GDM1 (cell line): ENCODE measurements around the gene SPAG6.

Experiments
- DNase-seq: peaks from one replicate; lab custom pipeline; 2025; lab: John Stamatoyannopoulos, UW

Gene SPAG6

DNA sequence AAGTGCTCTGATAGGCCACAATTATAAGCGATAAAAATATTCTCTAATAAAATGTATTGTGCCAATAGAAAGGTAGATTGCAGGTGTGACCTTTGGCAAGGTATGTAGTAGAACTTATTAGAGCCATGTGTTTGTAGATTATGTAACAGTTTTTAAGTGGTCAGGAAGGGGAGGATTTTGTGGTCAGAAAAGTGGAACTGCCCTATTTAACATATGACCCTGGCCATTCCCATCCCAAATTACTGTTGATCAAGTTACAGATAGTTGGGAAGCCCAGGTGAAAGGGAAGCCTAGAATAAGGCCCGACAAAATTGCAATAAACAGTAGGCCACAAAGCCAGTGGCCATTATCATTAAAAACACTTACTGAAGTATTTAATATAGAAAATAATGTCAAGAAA lies 89.2 kb downstream of the SPAG6 start:
- DNase-seq = no peak

DNA sequence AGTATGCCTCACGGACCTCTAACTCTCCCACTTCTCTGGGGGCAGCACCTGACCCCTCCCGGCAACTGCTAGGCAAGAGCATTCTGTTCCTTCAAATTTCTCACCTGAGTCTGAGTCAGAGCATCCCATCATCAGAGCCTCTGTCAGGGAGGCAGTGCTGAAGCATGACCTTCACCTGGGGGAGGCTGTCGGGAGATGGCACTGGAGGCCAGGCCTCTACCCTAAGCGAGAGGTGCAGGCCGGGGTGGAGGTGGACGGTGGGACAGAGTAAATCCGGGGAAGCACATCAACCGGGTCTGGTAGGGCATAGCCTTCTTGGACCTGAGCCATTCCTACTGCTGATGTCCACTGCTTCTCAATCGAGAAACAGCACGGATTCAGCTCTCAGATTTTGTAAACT lies 90.4 kb downstream of the SPAG6 start:
- DNase-seq = no peak

DNA sequence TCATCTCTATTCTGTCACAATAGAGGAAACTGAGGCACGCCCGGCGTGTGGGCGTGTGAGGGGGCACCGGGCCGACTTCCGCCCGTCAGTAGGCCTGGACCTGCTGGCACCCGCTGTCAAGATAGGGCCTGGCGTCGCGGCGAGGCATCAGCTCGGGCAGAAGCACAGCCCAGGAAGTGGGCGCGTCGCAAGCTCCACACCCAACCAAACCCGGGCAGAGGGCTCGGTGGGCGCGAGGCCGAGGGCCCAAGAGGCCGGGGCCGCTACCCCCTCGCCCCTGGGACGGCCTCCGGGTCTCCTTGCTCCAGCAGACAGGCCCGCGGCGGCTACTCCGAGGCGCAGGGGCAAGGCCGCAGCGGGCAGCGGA lies 91.2 kb downstream of the SPAG6 start:
- DNase-seq = no peak

- DNase-seq = peak; percentile 87
Measured at GRCh38 chr10:22436893-22437619, 91.8 kb downstream of the SPAG6 start.

DNA sequence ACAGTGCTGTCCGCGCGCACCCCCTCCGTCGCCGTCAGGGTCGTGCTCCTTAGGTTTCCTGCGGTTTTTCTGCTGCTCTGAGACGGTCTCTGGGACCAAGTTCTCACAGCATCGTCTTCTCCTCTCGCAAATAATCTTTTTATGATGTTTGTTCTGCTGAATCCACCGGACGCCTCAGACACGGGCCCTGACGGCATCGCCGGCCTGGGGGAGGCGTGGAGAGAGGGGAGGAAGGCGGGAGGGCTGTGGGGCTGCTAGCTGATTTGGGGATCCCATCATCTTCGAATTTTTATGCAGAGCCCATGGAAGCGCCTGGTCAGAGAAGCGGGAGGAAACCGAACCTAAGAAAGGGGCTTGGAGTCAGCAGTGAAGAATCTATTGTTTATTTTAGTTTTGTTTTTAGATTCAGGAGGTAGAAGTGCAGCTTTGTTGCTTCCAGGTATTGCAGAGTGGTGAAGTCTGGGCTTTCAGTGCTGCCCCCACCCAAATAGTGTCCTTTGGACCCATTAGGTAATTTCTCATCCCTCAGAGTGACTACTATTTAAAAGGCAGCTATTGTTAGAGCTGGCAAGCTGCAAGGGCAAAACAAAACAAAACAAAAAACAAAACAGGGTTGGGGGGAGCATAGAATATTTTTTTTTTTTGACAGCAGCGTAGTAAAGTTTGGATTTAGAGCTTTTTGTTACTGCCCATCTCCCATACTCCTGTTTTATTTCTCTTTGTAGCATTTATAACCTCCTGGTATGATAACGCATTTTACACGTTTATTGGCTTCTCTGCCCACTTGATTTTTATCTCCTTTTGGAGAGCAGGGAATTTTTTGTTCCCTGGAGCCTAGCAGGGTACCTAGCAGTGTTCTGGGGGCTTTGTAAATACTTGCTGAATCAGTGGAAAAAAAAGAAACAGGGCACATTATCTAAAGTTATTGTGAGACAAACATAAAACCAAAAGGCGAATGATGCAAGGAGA lies 92.6 kb downstream of the SPAG6 start:
- DNase-seq = peak; percentile 52

- no peak for DNase-seq
Measured at GRCh38 chr10:22438711-22439110, 93.4 kb downstream of the SPAG6 start.

- DNase-seq = no peak
Measured at GRCh38 chr10:22442063-22442462, 96.8 kb downstream of the SPAG6 start.

- no peak for DNase-seq
Measured at GRCh38 chr10:22442468-22442867, 97.2 kb downstream of the SPAG6 start.

DNA sequence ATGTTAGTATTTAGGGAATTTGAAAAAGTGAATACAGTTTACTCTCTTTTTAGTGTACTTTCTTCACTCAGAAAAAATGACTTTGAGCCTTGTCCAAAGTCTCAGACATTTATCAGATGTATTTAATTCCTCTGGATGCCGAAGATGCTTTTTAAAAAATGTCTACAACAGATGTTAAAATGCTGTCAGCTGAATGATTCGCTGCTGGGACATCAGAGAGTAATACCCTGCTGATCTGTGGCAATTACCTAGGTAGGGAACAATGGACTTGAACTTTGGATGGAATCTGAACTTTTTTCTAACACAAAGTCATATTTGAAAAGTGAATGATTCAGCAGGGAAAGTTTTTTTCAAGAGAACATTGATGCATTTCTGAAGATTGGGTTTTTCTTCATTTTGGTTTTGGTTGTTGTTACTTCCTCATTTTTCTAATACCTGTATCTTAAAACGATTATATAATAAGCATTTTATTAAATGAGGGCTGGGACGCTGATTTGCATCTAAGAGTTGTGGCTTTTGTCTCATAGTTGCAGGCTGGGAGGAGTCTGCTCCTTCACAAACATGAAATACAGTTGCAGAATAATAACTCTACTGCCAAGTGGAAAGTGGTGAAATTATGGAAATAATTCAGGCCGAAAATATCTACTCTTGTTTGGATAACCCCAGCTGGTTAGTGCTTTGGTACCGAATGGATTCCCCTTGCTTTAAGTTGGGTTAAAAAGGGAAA lies 98.0 kb downstream of the SPAG6 start:
- DNase-seq = no peak

- DNase-seq = no peak
Measured at GRCh38 chr10:22444219-22444788, 99.0 kb downstream of the SPAG6 start.

GRCh38 chr10:22445495-22445894 lies 100.2 kb downstream of the SPAG6 start:
- DNase-seq = no peak

DNA sequence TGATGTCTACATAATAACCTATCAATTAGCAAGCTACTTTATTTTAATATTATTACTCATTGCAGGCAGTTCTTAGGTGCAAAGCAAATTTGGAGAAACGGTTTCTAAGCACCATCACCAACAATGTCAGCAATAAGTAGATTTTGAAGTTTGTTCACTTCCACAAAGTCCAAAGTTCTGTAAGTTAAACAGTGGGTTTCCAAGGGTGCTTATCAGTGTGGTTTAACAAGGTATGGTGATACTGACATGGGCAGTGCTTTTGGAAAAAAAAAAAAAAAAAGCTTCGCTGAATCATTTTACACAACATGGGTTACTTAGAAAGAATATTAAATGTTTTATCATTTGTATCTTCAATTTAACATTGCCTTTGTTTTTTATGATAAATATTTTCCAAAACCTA lies 101.8 kb downstream of the SPAG6 start:
- no peak for DNase-seq

DNA sequence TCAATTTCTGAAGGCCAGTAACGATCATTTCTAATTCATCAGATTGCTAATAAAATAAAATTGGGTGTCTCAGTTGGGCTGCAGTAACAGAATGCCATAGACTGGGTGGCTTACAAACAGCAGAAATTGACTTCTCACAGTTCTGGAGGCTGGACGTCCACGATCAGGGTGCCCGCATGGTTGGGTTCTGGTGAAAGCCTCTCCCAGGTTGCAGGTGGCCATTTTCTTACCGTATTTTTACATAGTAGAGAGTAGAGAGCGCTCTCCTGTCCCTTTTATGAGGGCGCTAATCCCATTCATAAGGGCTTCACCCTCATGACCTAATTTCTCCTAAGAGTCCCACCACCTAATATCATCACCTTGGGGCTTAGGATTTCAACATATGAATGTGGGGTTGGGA lies 106.0 kb downstream of the SPAG6 start:
- DNase-seq = no peak

DNA sequence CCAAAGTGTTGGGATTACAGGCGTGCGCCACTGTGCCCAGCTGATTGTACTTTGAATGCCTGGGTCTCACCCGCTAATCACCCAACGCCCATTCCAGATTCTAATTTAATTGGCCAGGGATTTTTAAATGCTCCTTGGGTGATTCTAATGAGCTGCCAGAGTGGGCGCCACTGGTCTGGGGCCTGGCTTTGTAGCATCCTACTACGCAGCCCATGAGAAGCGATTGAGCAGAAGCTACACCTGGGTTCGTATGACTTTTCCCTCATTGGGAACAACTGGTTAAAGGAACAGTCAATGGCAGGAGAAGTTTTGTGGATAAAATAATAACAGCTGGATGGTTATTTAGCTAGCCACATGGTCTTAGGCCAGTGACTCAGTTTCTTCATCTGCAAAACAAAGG lies 108.0 kb downstream of the SPAG6 start:
- DNase-seq = no peak

GRCh38 chr10:22453948-22454591 lies 108.8 kb downstream of the SPAG6 start:
- DNase-seq = no peak

GRCh38 chr10:22454634-22455033 lies 109.3 kb downstream of the SPAG6 start:
- DNase-seq = no peak

- DNase-seq = no peak
Measured at GRCh38 chr10:22455068-22455857, 110.0 kb downstream of the SPAG6 start.

- no peak for DNase-seq
Measured at GRCh38 chr10:22456486-22456885, 111.2 kb downstream of the SPAG6 start.

DNA sequence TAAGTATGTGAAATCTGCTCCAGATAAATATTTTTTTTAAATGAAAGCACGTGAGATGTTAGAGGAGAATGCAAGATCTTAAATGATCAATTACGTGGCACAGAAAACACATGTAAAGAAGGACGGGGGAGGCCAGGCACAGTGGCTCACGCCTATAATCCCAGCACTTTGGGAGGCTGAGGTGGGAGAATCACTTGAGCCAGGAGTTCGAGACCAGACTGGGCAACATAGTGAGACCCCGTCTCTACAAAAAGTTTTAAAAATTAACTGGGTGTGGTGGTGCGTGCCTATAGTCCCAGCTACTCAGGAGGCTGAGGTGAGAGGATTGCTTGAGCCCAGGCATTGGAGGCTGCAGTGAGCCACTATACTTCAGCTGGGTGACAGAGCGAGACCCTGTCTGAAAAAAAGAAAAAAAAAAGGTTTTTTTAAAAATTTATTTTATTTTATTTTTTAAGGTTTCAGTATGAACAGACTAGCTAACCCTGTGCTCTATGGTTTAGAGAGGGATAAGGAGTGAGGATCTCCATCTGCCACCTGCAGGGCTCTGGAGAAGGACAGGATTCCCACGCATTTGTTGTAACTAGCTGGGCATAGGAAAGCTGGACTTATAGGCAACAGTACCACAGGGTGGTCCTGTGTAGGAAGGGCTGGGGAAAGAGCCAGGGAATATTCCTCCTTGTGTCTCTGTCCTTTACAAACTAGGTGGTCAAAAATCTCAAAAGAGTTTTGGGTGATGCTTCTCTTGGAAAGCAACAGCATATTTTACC lies 113.2 kb downstream of the SPAG6 start:
- no peak for DNase-seq

- no peak for DNase-seq
Measured at GRCh38 chr10:22459496-22459895, 114.2 kb downstream of the SPAG6 start.
